K562 (cell line): Measurements from ENCODE around the gene TYW1. TPM values are rescaled to one million over a fixed set of nuclear protein-coding genes. Genes with fewer than 3 reads are reported as not detected.
A peak's percentile ranks its signal among the peaks of the same experiment; 100 is the strongest.

Source experiments
- ARID2 ChIP-seq: fragments of 450-650 bp; IDR thresholded peaks from 2 replicates; pipeline ENCODE4 v1.6.1; 2017; ENCODE audit warnings: antibody characterized with exemption, mild to moderate bottlenecking
- ATF6 ChIP-seq: sonication (generic); formaldehyde crosslinking; IDR thresholded peaks from 2 replicates; pipeline ENCODE4 v1.4.0; 2020; ENCODE audit warnings: mild to moderate bottlenecking, missing genetic modification reagents
- BCL6 ChIP-seq: fragments of 250-450 bp; sonication (Bioruptor Pico); IDR thresholded peaks from 2 replicates; pipeline ENCODE4 v1.4.0; 2020
- CHAMP1 ChIP-seq: fragments of 450-650 bp; IDR thresholded peaks from 2 replicates; pipeline ENCODE4 v1.6.1; 2016; ENCODE audit warnings: mild to moderate bottlenecking
- CHD2 ChIP-seq: IDR thresholded peaks from 2 replicates; pipeline ENCODE4 v1.6.1; 2011; ENCODE audit warnings: low read depth, low read length
- CLOCK ChIP-seq: fragments of 250-450 bp; sonication (Bioruptor Pico); IDR thresholded peaks from 2 replicates; pipeline ENCODE4 v1.4.0; 2020; ENCODE audit warnings: mild to moderate bottlenecking, moderate library complexity, borderline replicate concordance
- ELF4 ChIP-seq: fragments of 450-650 bp; formaldehyde crosslinking; IDR thresholded peaks from 2 replicates; pipeline ENCODE4 v1.4.0; 2022; ENCODE audit warnings: missing genetic modification characterization
- MED1 ChIP-seq: sonication (generic); formaldehyde crosslinking; IDR thresholded peaks from 2 replicates; pipeline ENCODE4 v1.8.1; 2023; ENCODE audit warnings: missing genetic modification reagents, borderline replicate concordance
- NBN ChIP-seq: fragments of 450-650 bp; IDR thresholded peaks from 2 replicates; pipeline ENCODE4 v1.6.1; 2016; ENCODE audit warnings: low read depth, mild to moderate bottlenecking
- NFRKB ChIP-seq: fragments of 450-650 bp; IDR thresholded peaks from 2 replicates; pipeline ENCODE4 v1.6.1; 2016; ENCODE audit warnings: low read depth
- POLR2AphosphoS2 ChIP-seq: IDR thresholded peaks from 2 replicates; pipeline ENCODE4 v1.6.1; 2012; ENCODE audit warnings: low read length, improper control_type of control experiment
- PTTG1 ChIP-seq: fragments of 450-650 bp; IDR thresholded peaks from 2 replicates; pipeline ENCODE4 v1.6.1; 2016; ENCODE audit warnings: low read depth, mild to moderate bottlenecking, missing genetic modification characterization, missing compliant biosample characterization
- SMARCA4 ChIP-seq: fragments of 450-650 bp; IDR thresholded peaks from 2 replicates; pipeline ENCODE4 v1.6.1; 2016
- SMARCA5 ChIP-seq: fragments of 450-650 bp; IDR thresholded peaks from 2 replicates; pipeline ENCODE4 v1.6.1; 2016
- ZNF212 ChIP-seq: fragments of 450-650 bp; formaldehyde crosslinking; IDR thresholded peaks from 2 replicates; pipeline ENCODE4 v1.4.0; 2020; ENCODE audit warnings: mild to moderate bottlenecking
- ZNF232 ChIP-seq: sonication (generic); formaldehyde crosslinking; IDR thresholded peaks from 2 replicates; pipeline ENCODE4 v1.8.0; 2022; ENCODE audit warnings: mild to moderate bottlenecking, missing genetic modification reagents
- ZNF263 ChIP-seq: sonication (generic); formaldehyde crosslinking; IDR thresholded peaks from 2 replicates; pipeline ENCODE4 v1.8.0; 2022; ENCODE audit warnings: mild to moderate bottlenecking, missing genetic modification reagents, borderline replicate concordance
- ZNF780A ChIP-seq: fragments of 250-450 bp; sonication (Bioruptor Pico); IDR thresholded peaks from 2 replicates; pipeline ENCODE4 v1.5.0; 2021; ENCODE audit warnings: mild to moderate bottlenecking
- ZSCAN32 ChIP-seq: fragments of 450-650 bp; formaldehyde crosslinking; IDR thresholded peaks from 2 replicates; pipeline ENCODE4 v1.4.0; 2020; ENCODE audit warnings: mild to moderate bottlenecking, moderate library complexity
- polyA plus RNA-seq, 8 experiments: library from polyadenylated mRNA; depleted of rRNA in 4 of 8; stranded (reverse) in 5 of 8; unstranded in 3 of 8; fragments of >200 nt; fragmentation: Nextera tagmentation in 2 of 8; fragmentation: Illumina TruSeq in 1 of 8; extraction: Ambion mirVana in 2 of 8; extraction: Trizol in 1 of 8; gene quantifications; 2 replicates each; pipeline versions ENCODE4 v1.2.1 to v1.2.3, GENCODE V29; 2011 to 2014; ENCODE audit warnings: inconsistent platforms in 1 of 8, missing spikeins in 1 of 8
- total RNA-seq, 7 experiments: library from RNA; depleted of rRNA in 6 of 7; stranded (reverse); fragments of >200 nt in 6 of 7; fragmentation: Illumina TruSeq in 2 of 7; extraction: Trizol in 2 of 7; gene quantifications; 2 replicates each; pipeline versions ENCODE4 v1.2.1 to v1.2.3, GENCODE V29; 2011 to 2021; ENCODE audit warnings: low replicate concordance in 1 of 7
- TF ChIP-seq, protein P1 (sequence below): fragments of 250-450 bp; sonication (Bioruptor Pico); IDR thresholded peaks from 2 replicates; pipeline ENCODE4 v1.5.1; 2021; ENCODE audit warnings: mild to moderate bottlenecking
- TF ChIP-seq, protein P2 (sequence below): fragments of 250-450 bp; sonication (Bioruptor Pico); IDR thresholded peaks from 2 replicates; pipeline ENCODE4 v1.5.0; 2021

TYW1 gene
- total and polyA plus RNA-seq, 9 of the 15 experiments (the other 6 are each of a cell fraction or from before 2014, with no cell fraction given) = 17.4 to 32.0 (median 26.2) TPM

- no peak for TF ChIP-seq BCL6
- no peak for TF ChIP-seq ZSCAN32
- TF ChIP-seq NFRKB = no peak
- no peak for TF ChIP-seq CLOCK
- TF ChIP-seq, protein P1, sequence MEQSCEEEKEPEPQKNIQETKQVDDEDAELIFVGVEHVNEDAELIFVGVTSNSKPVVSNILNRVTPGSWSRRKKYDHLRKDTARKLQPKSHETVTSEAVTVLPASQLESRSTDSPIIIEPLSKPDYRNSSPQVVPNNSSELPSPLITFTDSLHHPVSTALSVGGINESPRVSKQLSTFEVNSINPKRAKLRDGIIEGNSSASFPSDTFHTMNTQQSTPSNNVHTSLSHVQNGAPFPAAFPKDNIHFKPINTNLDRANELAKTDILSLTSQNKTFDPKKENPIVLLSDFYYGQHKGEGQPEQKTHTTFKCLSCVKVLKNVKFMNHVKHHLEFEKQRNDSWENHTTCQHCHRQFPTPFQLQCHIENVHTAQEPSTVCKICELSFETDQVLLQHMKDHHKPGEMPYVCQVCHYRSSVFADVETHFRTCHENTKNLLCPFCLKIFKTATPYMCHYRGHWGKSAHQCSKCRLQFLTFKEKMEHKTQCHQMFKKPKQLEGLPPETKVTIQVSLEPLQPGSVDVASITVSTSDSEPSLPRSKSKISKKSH (CRISPR knock-in tag) = no peak
- TF ChIP-seq MED1 (CRISPR knock-in tag) = no peak
- no peak for TF ChIP-seq ELF4 (CRISPR knock-in tag)
- no peak for TF ChIP-seq ATF6
- TF ChIP-seq CHD2 = no peak
- TF ChIP-seq ZNF263 = no peak
- no peak for TF ChIP-seq PTTG1 (tag)
- peak; percentile 39; the same call in 1 of the 2 replicates for TF ChIP-seq NBN
- peak; percentile 62 for TF ChIP-seq SMARCA4
- no peak for TF ChIP-seq ZNF212 (CRISPR knock-in tag)
- no peak for TF ChIP-seq SMARCA5
- no peak for TF ChIP-seq ZNF780A (CRISPR knock-in tag)
- no peak for TF ChIP-seq POLR2AphosphoS2
- no peak for TF ChIP-seq ARID2
- TF ChIP-seq, protein P2, sequence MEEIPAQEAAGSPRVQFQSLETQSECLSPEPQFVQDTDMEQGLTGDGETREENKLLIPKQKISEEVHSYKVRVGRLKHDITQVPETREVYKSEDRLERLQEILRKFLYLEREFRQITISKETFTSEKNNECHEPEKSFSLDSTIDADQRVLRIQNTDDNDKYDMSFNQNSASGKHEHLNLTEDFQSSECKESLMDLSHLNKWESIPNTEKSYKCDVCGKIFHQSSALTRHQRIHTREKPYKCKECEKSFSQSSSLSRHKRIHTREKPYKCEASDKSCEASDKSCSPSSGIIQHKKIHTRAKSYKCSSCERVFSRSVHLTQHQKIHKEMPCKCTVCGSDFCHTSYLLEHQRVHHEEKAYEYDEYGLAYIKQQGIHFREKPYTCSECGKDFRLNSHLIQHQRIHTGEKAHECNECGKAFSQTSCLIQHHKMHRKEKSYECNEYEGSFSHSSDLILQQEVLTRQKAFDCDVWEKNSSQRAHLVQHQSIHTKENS (CRISPR knock-in tag) = no peak
- no peak for TF ChIP-seq ZNF232
- TF ChIP-seq CHAMP1 = no peak
Measured at GRCh38 chr7:67100956-67101361, 104.3 kb downstream of the TYW1 start (continued).
